K562 (cell line): ENCODE results near the gene SPARC. TPM values are rescaled to one million over a fixed set of nuclear protein-coding genes. Genes with fewer than 3 reads are reported as not detected.

Source experiments
- polyA plus RNA-seq, 8 experiments: library from polyadenylated mRNA; depleted of rRNA in 4 of 8; stranded (reverse) in 5 of 8; unstranded in 3 of 8; fragments of >200 nt; fragmentation: Nextera tagmentation in 2 of 8; fragmentation: Illumina TruSeq in 1 of 8; extraction: Ambion mirVana in 2 of 8; extraction: Trizol in 1 of 8; gene quantifications; 2 replicates each; pipeline versions ENCODE4 v1.2.1 to v1.2.3, GENCODE V29; 2011 to 2014; ENCODE audit warnings: inconsistent platforms in 1 of 8, missing spikeins in 1 of 8
- total RNA-seq, 7 experiments: library from RNA; depleted of rRNA in 6 of 7; stranded (reverse); fragments of >200 nt in 6 of 7; fragmentation: Illumina TruSeq in 2 of 7; extraction: Trizol in 2 of 7; gene quantifications; 2 replicates each; pipeline versions ENCODE4 v1.2.1 to v1.2.3, GENCODE V29; 2011 to 2021; ENCODE audit warnings: low replicate concordance in 1 of 7
- TF ChIP-seq, protein P1 (sequence below), 2 experiments: fragments of 450-650 bp; formaldehyde crosslinking in 1 of 2; IDR thresholded peaks; 2 replicates each; pipeline versions ENCODE4 v1.4.0 to v1.6.1; 2014 to 2020; ENCODE audit warnings: mild to moderate bottlenecking in 2 of 2, borderline replicate concordance in 1 of 2, low read depth in 1 of 2

Gene SPARC
- total and polyA plus RNA-seq, 9 of the 15 experiments (the other 6 are each of a cell fraction or from before 2014, with no cell fraction given): 6.1 to 35.6 (median 12.2) TPM

DNA sequence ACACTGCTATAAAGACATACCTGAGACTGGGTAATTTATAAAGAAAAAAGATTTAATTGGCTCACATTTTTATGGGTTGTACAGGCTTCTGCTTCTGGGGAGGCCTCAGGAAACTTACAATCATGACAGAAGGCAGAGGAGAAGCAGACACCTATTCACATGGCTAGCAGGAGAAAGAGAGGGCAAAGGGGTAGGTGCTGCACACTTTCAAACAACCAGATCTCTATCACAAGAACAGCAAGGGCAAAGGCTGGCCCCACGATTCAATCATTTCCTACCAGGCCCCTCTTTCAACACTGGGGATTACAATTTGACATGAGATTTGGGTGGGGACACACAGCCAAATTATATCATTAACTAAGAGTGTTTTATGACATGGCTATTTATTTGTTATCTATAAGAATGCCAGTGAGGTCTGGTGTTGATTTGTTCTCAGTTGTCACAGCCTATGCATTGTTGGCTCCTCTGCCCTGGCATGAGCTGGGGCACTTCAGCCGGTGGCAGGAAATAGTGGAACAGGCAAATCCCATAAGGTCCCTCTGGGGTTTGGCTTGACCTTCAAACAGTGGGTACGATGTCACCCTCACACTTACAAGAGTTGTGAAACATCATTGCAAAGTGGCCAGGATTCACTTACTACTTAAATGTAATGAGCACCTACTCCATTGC is 44.1 kb downstream of the SPARC start (continued):
- TF ChIP-seq, protein P1, sequence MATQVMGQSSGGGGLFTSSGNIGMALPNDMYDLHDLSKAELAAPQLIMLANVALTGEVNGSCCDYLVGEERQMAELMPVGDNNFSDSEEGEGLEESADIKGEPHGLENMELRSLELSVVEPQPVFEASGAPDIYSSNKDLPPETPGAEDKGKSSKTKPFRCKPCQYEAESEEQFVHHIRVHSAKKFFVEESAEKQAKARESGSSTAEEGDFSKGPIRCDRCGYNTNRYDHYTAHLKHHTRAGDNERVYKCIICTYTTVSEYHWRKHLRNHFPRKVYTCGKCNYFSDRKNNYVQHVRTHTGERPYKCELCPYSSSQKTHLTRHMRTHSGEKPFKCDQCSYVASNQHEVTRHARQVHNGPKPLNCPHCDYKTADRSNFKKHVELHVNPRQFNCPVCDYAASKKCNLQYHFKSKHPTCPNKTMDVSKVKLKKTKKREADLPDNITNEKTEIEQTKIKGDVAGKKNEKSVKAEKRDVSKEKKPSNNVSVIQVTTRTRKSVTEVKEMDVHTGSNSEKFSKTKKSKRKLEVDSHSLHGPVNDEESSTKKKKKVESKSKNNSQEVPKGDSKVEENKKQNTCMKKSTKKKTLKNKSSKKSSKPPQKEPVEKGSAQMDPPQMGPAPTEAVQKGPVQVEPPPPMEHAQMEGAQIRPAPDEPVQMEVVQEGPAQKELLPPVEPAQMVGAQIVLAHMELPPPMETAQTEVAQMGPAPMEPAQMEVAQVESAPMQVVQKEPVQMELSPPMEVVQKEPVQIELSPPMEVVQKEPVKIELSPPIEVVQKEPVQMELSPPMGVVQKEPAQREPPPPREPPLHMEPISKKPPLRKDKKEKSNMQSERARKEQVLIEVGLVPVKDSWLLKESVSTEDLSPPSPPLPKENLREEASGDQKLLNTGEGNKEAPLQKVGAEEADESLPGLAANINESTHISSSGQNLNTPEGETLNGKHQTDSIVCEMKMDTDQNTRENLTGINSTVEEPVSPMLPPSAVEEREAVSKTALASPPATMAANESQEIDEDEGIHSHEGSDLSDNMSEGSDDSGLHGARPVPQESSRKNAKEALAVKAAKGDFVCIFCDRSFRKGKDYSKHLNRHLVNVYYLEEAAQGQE (IDR thresholded peaks at IDR 0.05; ENCODE audit: borderline replicate concordance): no peak
- TF ChIP-seq, protein P1 (CRISPR knock-in tag; IDR thresholded peaks at IDR 0.05; ENCODE audit: low read depth): no peak
